Right atrium auricular region (tissue), 2 donors: Measurements from ENCODE around the gene MAPK10. TPM values are rescaled to one million over a fixed set of nuclear protein-coding genes. Genes with fewer than 3 reads are reported as not detected.

Experiments
- DNase-seq: peaks from one replicate; pipeline ENCODE4 v3.0.0-alpha.2; 2019; ENCODE audit warnings: low spot score
- H3K27ac ChIP-seq, 2 donors: fragments of 200-600 bp; sonication (generic); 1 replicate in 1 of 2; 2 replicates in 1 of 2; pipeline ENCODE4 v1.5.1; 2016 to 2019
- H3K27me3 ChIP-seq, 2 donors: fragments of 200-600 bp; sonication (generic); one replicate each; pipeline versions ENCODE4 v1.5.1 to v1.6.0; 2017 to 2019
- H3K36me3 ChIP-seq: fragments of 200-600 bp; sonication (generic); one replicate; pipeline ENCODE4 v1.5.1; 2016
- H3K4me1 ChIP-seq, 2 donors: fragments of 200-600 bp; sonication (generic); one replicate each; pipeline versions ENCODE4 v1.5.1 to v1.6.0; 2017 to 2019
- H3K4me3 ChIP-seq, 2 donors: fragments of 200-600 bp; sonication (generic); 1 replicate in 1 of 2; 2 replicates in 1 of 2; pipeline ENCODE4 v1.5.1; 2017 to 2019; ENCODE audit warnings: mild to moderate bottlenecking in 1 of 2, moderate library complexity in 1 of 2
- H3K9me3 ChIP-seq, 2 donors: fragments of 200-600 bp; sonication (generic); one replicate each; pipeline ENCODE4 v1.5.1; 2019
- total RNA-seq, 2 donors: library from RNA; depleted of rRNA; stranded (reverse); fragments of >200 nt; gene quantifications; one replicate each; pipeline ENCODE4 v1.1.0, GENCODE V29; 2016
- TF ChIP-seq, protein P1 (sequence below), 2 donors: fragments of 200-600 bp; sonication (generic); IDR thresholded peaks; one replicate each; pipeline ENCODE4 v1.5.1; 2019; ENCODE audit warnings: antibody characterized with exemption in 2 of 2

The MAPK10 gene
- total RNA-seq = 1 to 10 TPM; 2.6 to 3.1 TPM

- TF ChIP-seq, protein P1, sequence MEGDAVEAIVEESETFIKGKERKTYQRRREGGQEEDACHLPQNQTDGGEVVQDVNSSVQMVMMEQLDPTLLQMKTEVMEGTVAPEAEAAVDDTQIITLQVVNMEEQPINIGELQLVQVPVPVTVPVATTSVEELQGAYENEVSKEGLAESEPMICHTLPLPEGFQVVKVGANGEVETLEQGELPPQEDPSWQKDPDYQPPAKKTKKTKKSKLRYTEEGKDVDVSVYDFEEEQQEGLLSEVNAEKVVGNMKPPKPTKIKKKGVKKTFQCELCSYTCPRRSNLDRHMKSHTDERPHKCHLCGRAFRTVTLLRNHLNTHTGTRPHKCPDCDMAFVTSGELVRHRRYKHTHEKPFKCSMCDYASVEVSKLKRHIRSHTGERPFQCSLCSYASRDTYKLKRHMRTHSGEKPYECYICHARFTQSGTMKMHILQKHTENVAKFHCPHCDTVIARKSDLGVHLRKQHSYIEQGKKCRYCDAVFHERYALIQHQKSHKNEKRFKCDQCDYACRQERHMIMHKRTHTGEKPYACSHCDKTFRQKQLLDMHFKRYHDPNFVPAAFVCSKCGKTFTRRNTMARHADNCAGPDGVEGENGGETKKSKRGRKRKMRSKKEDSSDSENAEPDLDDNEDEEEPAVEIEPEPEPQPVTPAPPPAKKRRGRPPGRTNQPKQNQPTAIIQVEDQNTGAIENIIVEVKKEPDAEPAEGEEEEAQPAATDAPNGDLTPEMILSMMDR (IDR thresholded peaks at IDR 0.05) = no peak
- Histone ChIP-seq H3K27ac (no peak within 1 kb of the TSS), H3K4me3 (peak within 1 kb of the TSS; percentile 10 to 14), H3K9me3 (no peaks in the 10 kb centered on the region), H3K27me3 (no peaks in the 10 kb centered on the region), H3K36me3 (no peaks in the 10 kb centered on the region), H3K4me1 (no peaks in the 10 kb centered on the region)
- peak; percentile 81 for DNase-seq
Observed at GRCh38 chr4:86359944-86360478, at the start of gene MAPK10. MAPK10 (minus strand) TSS chr4:86360053.

- Histone ChIP-seq H3K27me3 (no peaks in the 10 kb centered on the region), H3K36me3 (no peaks in the 10 kb centered on the region), H3K27ac (no peak overlapping the region), H3K9me3 (no peaks in the 10 kb centered on the region), H3K4me1 (no peaks in the 10 kb centered on the region), H3K4me3 (no peak overlapping the region)
- TF ChIP-seq, protein P1 (IDR thresholded peaks at IDR 0.05) = no peak
- DNase-seq = no peak
Observed at GRCh38 chr4:86403575-86403974, 43.7 kb upstream of the MAPK10 start.

- no peak for DNase-seq
- H3K4me3 ChIP-seq = no peak overlapping the region
- H3K27me3 ChIP-seq = no peaks in the 10 kb centered on the region
- H3K4me1 ChIP-seq = no peaks in the 10 kb centered on the region
- H3K9me3 ChIP-seq = no peaks in the 10 kb centered on the region
- H3K36me3 ChIP-seq = no peaks in the 10 kb centered on the region
- H3K27ac ChIP-seq = no peak overlapping the region
- TF ChIP-seq, protein P1 (IDR thresholded peaks at IDR 0.05) = no peak
Observed at GRCh38 chr4:86401826-86402225, 42.0 kb upstream of the MAPK10 start.

GRCh38 chr4:86400216-86400615, 40.4 kb upstream of the MAPK10 start:
- no peaks in the 10 kb centered on the region for H3K9me3 ChIP-seq
- no peaks in the 10 kb centered on the region for H3K36me3 ChIP-seq
- no peak for DNase-seq
- H3K27ac ChIP-seq = no peak overlapping the region
- H3K4me3 ChIP-seq = no peak overlapping the region
- TF ChIP-seq, protein P1 (IDR thresholded peaks at IDR 0.05) = no peak
- H3K27me3 ChIP-seq = no peaks in the 10 kb centered on the region
- H3K4me1 ChIP-seq = no peaks in the 10 kb centered on the region

DNA sequence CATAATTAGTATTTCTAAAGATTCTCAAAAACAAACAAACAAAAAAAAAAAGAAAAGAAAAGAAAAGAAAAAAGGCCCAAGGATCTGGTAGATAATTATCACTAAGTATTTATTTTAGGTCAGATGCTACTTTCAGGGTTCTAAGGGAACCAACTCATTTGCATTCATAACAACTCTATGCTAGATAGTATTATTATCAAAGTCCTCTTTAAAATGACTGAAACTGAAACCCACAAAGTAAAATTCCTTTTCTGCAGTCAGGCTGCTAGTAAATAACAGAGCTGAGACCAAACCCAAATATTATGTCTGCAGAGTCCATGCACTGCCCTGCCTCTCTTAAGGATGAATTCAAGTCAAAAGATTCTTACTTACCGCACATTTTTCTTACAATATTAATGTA, 38.3 kb upstream of the MAPK10 start:
- TF ChIP-seq, protein P1 (IDR thresholded peaks at IDR 0.05) = no peak
- no peaks in the 10 kb centered on the region for H3K9me3 ChIP-seq
- no peak for DNase-seq
- H3K4me1 ChIP-seq = no peaks in the 10 kb centered on the region
- H3K4me3 ChIP-seq = no peak overlapping the region
- H3K27me3 ChIP-seq = no peaks in the 10 kb centered on the region
- no peak overlapping the region for H3K27ac ChIP-seq
- H3K36me3 ChIP-seq = no peaks in the 10 kb centered on the region

- H3K36me3 ChIP-seq = no peaks in the 10 kb centered on the region
- DNase-seq = no peak
Observed at GRCh38 chr4:86393749-86394148, 33.9 kb upstream of the MAPK10 start.

More at GRCh38 chr4:86393749-86394148, 33.9 kb upstream of the MAPK10 start:
- Histone ChIP-seq H3K4me3 (no peak overlapping the region), H3K4me1 (no peaks in the 10 kb centered on the region), H3K27ac (no peak overlapping the region), H3K27me3 (no peaks in the 10 kb centered on the region), H3K9me3 (no peaks in the 10 kb centered on the region)
- TF ChIP-seq, protein P1 (IDR thresholded peaks at IDR 0.05) = no peak
